ENCODE data around the gene TSPYL2.

DNA sequence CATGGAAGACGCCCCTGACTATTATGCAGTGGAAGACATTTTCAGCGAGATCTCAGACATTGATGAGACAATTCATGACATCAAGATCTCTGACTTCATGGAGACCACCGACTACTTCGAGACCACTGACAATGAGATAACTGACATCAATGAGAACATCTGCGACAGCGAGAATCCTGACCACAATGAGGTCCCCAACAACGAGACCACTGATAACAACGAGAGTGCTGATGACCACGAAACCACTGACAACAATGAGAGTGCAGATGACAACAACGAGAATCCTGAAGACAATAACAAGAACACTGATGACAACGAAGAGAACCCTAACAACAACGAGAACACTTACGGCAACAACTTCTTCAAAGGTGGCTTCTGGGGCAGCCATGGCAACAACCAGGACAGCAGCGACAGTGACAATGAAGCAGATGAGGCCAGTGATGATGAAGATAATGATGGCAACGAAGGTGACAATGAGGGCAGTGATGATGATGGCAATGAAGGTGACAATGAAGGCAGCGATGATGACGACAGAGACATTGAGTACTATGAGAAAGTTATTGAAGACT is 3.6 kb downstream of the TSPYL2 start:
- no peak for TF ChIP-seq EZH2 (IDR thresholded peaks at IDR 0.05; ENCODE audit: borderline replicate concordance)
- TF ChIP-seq, protein P1, sequence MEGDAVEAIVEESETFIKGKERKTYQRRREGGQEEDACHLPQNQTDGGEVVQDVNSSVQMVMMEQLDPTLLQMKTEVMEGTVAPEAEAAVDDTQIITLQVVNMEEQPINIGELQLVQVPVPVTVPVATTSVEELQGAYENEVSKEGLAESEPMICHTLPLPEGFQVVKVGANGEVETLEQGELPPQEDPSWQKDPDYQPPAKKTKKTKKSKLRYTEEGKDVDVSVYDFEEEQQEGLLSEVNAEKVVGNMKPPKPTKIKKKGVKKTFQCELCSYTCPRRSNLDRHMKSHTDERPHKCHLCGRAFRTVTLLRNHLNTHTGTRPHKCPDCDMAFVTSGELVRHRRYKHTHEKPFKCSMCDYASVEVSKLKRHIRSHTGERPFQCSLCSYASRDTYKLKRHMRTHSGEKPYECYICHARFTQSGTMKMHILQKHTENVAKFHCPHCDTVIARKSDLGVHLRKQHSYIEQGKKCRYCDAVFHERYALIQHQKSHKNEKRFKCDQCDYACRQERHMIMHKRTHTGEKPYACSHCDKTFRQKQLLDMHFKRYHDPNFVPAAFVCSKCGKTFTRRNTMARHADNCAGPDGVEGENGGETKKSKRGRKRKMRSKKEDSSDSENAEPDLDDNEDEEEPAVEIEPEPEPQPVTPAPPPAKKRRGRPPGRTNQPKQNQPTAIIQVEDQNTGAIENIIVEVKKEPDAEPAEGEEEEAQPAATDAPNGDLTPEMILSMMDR (IDR thresholded peaks at IDR 0.05; ENCODE audit: poor library complexity) = no peak

Measured in hepatocyte (in vitro differentiated cells).